HCT116 (cell line): Measurements from ENCODE around the gene CCNJL.

Experiments
- CTCF ChIP-seq, 3 experiments: fragments of 200-600 bp in 1 of 3; sonication (generic) in 1 of 3; IDR thresholded peaks in 2 of 3; conservative IDR thresholded peaks in 1 of 3; 2 replicates each; pipeline ENCODE4 v1.5.1; 2012 to 2017; ENCODE audit warnings: low read depth in 2 of 3, low read length in 2 of 3, antibody characterized with exemption in 1 of 3, borderline replicate concordance in 1 of 3, control low read depth in 1 of 3, mild to moderate bottlenecking in 1 of 3, mixed read lengths in 1 of 3, mixed run types in 1 of 3, moderate library complexity in 1 of 3; ENCODE audit not compliant: insufficient read depth in 1 of 3
- ELF1 ChIP-seq: IDR thresholded peaks from 2 replicates; pipeline ENCODE4 v1.6.1; 2012; ENCODE audit warnings: low read depth, borderline replicate concordance
- EZH2 ChIP-seq: fragments of 200-600 bp; sonication (generic); IDR thresholded peaks from 2 replicates; pipeline ENCODE4 v1.6.1; 2017; ENCODE audit warnings: antibody characterized with exemption, mixed run types
- EZH2phosphoT487 ChIP-seq: fragments of 200-600 bp; IDR thresholded peaks from 2 replicates; pipeline ENCODE4 v1.6.1; 2018; ENCODE audit warnings: antibody characterized with exemption, borderline replicate concordance
- POLR2A ChIP-seq: IDR thresholded peaks from 2 replicates; pipeline ENCODE4 v1.7.0; 2011; ENCODE audit warnings: borderline replicate concordance; ENCODE audit not compliant: insufficient read depth, insufficient read length; ENCODE audit errors: extremely low read depth
- POLR2AphosphoS5 ChIP-seq: IDR thresholded peaks from 2 replicates; pipeline ENCODE4 v1.6.1; 2011; ENCODE audit warnings: mild to moderate bottlenecking, low read depth, low read length, moderate library complexity
- ZNF274 ChIP-seq: fragments of 200-500 bp; sonication (Bioruptor generic); IDR thresholded peaks from 2 replicates; pipeline ENCODE4 v1.6.1; 2014; ENCODE audit warnings: mild to moderate bottlenecking, low read depth, low read length, inconsistent platforms

GRCh38 chr5:160291467-160291866, 20.9 kb downstream of the CCNJL start:
- no peak for TF ChIP-seq POLR2AphosphoS5
- TF ChIP-seq EZH2 = no peak
- TF ChIP-seq ELF1 = no peak
- no peak for TF ChIP-seq CTCF (IDR thresholded peaks at IDR 0.05 in 2 of 3, conservative IDR thresholded peaks at IDR 0.05 in 1 of 3; ENCODE audit: borderline replicate concordance in 1 of 3, insufficient read depth in 1 of 3, low read depth in 2 of 3, low read length in 2 of 3)
- no peak for TF ChIP-seq POLR2A
- no peak for TF ChIP-seq ZNF274
- TF ChIP-seq EZH2phosphoT487 = no peak
